Smooth muscle cell (in vitro differentiated cells): Measurements from ENCODE around the gene MAFB. TPM values are rescaled to one million over a fixed set of nuclear protein-coding genes. Genes with fewer than 3 reads are reported as not detected.

Source experiments
- DNase-seq: peaks from one replicate; lab custom pipeline; 2025; ENCODE audit not compliant: unreplicated experiment; lab: John Stamatoyannopoulos, UW
- H2AFZ ChIP-seq: fragments of 200-600 bp; sonication (generic); 2 replicates; pipeline ENCODE4 v1.6.0; 2016; ENCODE audit warnings: antibody characterized with exemption, low read depth, mild to moderate bottlenecking
- H3F3A ChIP-seq: fragments of 200-600 bp; sonication (generic); 2 replicates; pipeline ENCODE4 v1.6.0; 2017; ENCODE audit warnings: antibody characterized with exemption, low read depth
- H3K27ac ChIP-seq: fragments of 200-600 bp; sonication (generic); 2 replicates; pipeline ENCODE4 v1.5.1; 2016; ENCODE audit warnings: low read depth, mild to moderate bottlenecking
- H3K27me3 ChIP-seq: fragments of 200-600 bp; sonication (generic); 2 replicates; pipeline ENCODE4 v1.6.1; 2016; ENCODE audit warnings: low read depth, mild to moderate bottlenecking
- H3K36me3 ChIP-seq: fragments of 200-600 bp; sonication (generic); 2 replicates; pipeline ENCODE4 v1.5.1; 2016; ENCODE audit warnings: low read depth
- H3K4me1 ChIP-seq: fragments of 200-600 bp; sonication (generic); 2 replicates; pipeline ENCODE4 v1.5.1; 2016; ENCODE audit warnings: low read depth
- H3K4me2 ChIP-seq: fragments of 200-600 bp; sonication (generic); 2 replicates; pipeline ENCODE4 v1.6.0; 2016; ENCODE audit warnings: mild to moderate bottlenecking
- H3K4me3 ChIP-seq: fragments of 200-600 bp; sonication (generic); 2 replicates; pipeline ENCODE4 v1.5.1; 2016; ENCODE audit warnings: mild to moderate bottlenecking
- H3K79me2 ChIP-seq: fragments of 200-600 bp; sonication (generic); 2 replicates; pipeline ENCODE4 v1.6.0; 2016; ENCODE audit warnings: low read depth, mild to moderate bottlenecking
- H3K9ac ChIP-seq: fragments of 200-600 bp; sonication (generic); 2 replicates; pipeline ENCODE4 v1.6.0; 2016; ENCODE audit warnings: low read depth
- H3K9me3 ChIP-seq: fragments of 200-600 bp; sonication (generic); replicated peaks from 2 replicates; pipeline ENCODE4 v1.5.1; 2016; ENCODE audit warnings: low read depth
- H4K20me1 ChIP-seq: fragments of 200-600 bp; sonication (generic); 2 replicates; pipeline ENCODE4 v1.6.0; 2016; ENCODE audit warnings: low read depth
- WGBS: methylation state at CpG from one replicate; pipeline ENCODE4 v1.1.7; 2016; ENCODE audit warnings: low lambda C conversion rate; 5-methylcytosine and 5-hydroxymethylcytosine counted together
- polyA plus RNA-seq: library from polyadenylated mRNA; unstranded; fragments of >200 nt; fragmentation: Nextera tagmentation; extraction: Ambion mirVana; gene quantifications from 2 replicates; pipeline ENCODE4 v1.2.1, GENCODE V29; 2016
- total RNA-seq: library from RNA; depleted of rRNA; stranded (reverse); fragments of >200 nt; gene quantifications from 2 replicates; pipeline ENCODE4 v1.2.3, GENCODE V29; 2014
- TF ChIP-seq, protein P1 (sequence below): fragments of 200-600 bp; sonication (generic); IDR thresholded peaks from 2 replicates; pipeline ENCODE4 v1.5.1; 2017; ENCODE audit warnings: borderline replicate concordance, mild to moderate bottlenecking, antibody characterized with exemption; ENCODE audit not compliant: insufficient read depth, poor library complexity, severe bottlenecking

Gene MAFB
- total and polyA plus RNA-seq, 2 experiments from 2014 or later = 14.4 to 15.7 TPM

DNA sequence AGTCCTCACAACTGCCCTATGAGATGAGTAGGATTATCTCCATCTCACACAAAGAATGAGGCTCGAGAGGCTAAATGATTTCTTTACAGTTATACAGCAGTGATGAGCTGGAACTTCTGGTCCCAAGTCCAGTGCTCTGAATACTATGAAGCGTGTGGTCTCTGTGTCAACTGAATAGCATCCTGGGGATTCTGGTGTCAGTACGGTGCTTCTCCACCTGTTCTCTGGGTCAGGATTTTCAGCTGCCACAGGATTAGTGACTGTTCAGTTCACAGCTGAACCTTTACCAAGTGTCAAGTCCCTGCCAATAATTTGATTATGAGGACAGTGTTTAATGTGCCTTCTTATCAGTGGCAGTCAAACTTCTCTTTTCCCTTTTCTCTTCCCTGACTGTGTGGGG is 5.2 kb upstream of the MAFB start:
- Histone ChIP-seq H3K4me3 (no peak overlapping the region), H2AFZ (no peak overlapping the region), H3K4me2 (no peak overlapping the region), H3F3A (no peaks in the 10 kb centered on the region), H3K79me2 (no peaks in the 10 kb centered on the region), H3K4me1 (peaks cover 11% of the 10 kb centered on the region), H3K9ac (no peak overlapping the region), H4K20me1 (no peaks in the 10 kb centered on the region), H3K36me3 (no peaks in the 10 kb centered on the region), H3K27ac (no peak overlapping the region), H3K27me3 (peaks cover 92% of the 10 kb centered on the region), H3K9me3 (no peaks in the 10 kb centered on the region)
- TF ChIP-seq, protein P1, sequence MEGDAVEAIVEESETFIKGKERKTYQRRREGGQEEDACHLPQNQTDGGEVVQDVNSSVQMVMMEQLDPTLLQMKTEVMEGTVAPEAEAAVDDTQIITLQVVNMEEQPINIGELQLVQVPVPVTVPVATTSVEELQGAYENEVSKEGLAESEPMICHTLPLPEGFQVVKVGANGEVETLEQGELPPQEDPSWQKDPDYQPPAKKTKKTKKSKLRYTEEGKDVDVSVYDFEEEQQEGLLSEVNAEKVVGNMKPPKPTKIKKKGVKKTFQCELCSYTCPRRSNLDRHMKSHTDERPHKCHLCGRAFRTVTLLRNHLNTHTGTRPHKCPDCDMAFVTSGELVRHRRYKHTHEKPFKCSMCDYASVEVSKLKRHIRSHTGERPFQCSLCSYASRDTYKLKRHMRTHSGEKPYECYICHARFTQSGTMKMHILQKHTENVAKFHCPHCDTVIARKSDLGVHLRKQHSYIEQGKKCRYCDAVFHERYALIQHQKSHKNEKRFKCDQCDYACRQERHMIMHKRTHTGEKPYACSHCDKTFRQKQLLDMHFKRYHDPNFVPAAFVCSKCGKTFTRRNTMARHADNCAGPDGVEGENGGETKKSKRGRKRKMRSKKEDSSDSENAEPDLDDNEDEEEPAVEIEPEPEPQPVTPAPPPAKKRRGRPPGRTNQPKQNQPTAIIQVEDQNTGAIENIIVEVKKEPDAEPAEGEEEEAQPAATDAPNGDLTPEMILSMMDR = no peak
- 73% methylated on average over 3 of the region's 3 CpGs for WGBS
- no peak for DNase-seq

DNA sequence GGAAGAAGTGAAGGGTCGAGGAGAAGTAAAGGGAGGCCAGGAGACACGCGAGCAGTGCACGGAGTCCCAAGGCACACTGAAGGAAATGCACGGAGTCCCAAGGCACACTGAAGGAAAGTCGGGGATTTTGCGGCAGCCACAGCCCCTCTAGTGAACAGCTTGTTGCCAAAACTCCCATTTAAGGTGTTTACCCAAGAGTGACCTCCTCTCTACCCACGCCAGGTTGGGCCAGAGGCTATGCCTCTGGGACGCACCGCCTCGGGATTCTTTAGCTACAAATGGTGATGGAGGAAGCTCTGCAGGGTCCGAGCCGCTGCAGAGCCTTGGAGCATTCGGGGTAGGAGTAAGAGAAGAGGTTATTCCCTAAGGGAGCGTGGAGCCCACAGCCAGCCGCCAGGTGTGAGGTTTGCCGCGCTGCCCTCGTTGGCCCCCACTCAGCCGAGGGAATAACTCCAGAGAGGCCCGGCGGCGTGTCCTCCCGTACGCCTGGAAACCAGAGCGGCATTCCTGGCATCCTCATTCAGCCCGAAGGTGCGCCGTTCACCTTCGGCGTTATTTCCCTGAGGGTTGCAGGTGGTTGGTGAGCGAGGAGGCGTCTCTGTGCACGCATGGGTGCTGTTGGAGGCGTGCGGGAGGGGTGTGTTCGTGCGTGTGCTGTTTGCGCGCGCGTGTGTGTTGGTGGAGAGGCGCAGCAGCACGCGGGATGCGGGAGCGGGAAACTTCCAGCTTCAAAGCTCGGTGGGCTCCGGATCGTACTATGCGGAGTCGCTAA is 3.4 kb upstream of the MAFB start:
- Histone ChIP-seq H3K4me3 (no peak overlapping the region), H3F3A (no peaks in the 10 kb centered on the region), H3K27ac (no peak overlapping the region), H3K4me2 (no peak overlapping the region), H3K27me3 (peaks cover 74% of the 10 kb centered on the region), H3K79me2 (no peaks in the 10 kb centered on the region), H3K9ac (no peak overlapping the region), H3K36me3 (no peaks in the 10 kb centered on the region), H2AFZ (no peak overlapping the region), H3K9me3 (no peaks in the 10 kb centered on the region), H3K4me1 (peaks cover 11% of the 10 kb centered on the region), H4K20me1 (peaks cover 12% of the 10 kb centered on the region)
- no peak for DNase-seq
- WGBS = 10% methylated on average over 52 of the region's 52 CpGs
- TF ChIP-seq, protein P1 = no peak

DNA sequence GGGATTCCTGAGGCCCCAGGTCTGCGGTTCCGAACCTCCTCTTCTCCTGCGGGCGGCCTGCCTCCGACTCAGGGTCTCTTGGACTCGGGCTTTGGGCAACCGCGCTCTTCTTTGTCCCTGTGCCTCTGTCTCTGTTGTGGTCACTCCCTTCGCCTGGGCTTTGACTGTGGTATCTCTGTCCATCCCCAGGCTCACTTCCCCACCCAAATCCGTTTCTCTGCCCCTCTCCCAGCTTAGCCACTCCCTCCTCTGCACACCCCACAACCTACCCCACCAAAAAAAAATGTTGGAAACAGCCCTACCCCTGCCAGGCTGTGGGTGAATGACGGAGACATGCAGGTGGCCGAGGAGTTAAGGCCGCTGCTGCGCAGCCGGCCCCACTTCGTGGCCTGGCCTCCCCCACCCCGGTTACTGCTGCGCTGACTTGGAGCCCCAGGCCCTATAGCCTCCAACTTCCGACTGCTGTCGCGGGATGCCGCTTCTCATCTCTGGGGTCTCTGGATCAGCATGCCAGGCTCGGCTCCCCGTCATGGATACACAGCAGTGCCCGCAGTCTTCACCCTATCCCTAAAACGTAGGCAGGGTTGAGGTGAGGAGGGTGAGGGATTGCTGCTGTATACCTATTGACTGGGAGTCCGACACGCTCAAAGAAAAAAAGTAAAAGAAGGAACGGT is 2.7 kb upstream of the MAFB start:
- no peak overlapping the region for H2AFZ ChIP-seq
- H3K36me3 ChIP-seq = no peaks in the 10 kb centered on the region
- WGBS = 12% methylated on average over 29 of the region's 29 CpGs
- peaks cover 66% of the 10 kb centered on the region for H3K27me3 ChIP-seq
- no peak overlapping the region for H3K27ac ChIP-seq
- H3K4me2 ChIP-seq = no peak overlapping the region
- no peak overlapping the region for H3K9ac ChIP-seq
- no peak for DNase-seq
- no peak overlapping the region for H3K4me3 ChIP-seq
- H3K9me3 ChIP-seq = no peaks in the 10 kb centered on the region
- peaks cover 20% of the 10 kb centered on the region for H4K20me1 ChIP-seq
- TF ChIP-seq, protein P1 = no peak
- H3K4me1 ChIP-seq = peaks cover 15% of the 10 kb centered on the region
- no peaks in the 10 kb centered on the region for H3F3A ChIP-seq
- peaks cover 3% of the 10 kb centered on the region for H3K79me2 ChIP-seq
